HepG2 (cell line): ENCODE results near the gene DSN1. TPM values are rescaled to one million over a fixed set of nuclear protein-coding genes. Genes with fewer than 3 reads are reported as not detected.

Experiments
- DMTF1 ChIP-seq: sonication (generic); formaldehyde crosslinking; IDR thresholded peaks from 2 replicates; pipeline ENCODE4 v1.4.0; 2020; ENCODE audit warnings: mild to moderate bottlenecking, missing genetic modification reagents
- DR1 ChIP-seq: sonication (generic); formaldehyde crosslinking; IDR thresholded peaks from 2 replicates; pipeline ENCODE4 v1.8.0; 2021; ENCODE audit warnings: mild to moderate bottlenecking, missing genetic modification reagents, inconsistent platforms
- GATAD2A ChIP-seq: IDR thresholded peaks from 2 replicates; pipeline ENCODE4 v1.6.1; 2016
- GFI1 ChIP-seq: sonication (generic); formaldehyde crosslinking; IDR thresholded peaks from 2 replicates; pipeline ENCODE4 v1.5.0; 2020; ENCODE audit warnings: missing genetic modification reagents, mild to moderate bottlenecking, borderline replicate concordance
- MIER3 ChIP-seq: IDR thresholded peaks from 2 replicates; pipeline ENCODE4 v1.6.1; 2016; ENCODE audit warnings: missing compliant biosample characterization, borderline replicate concordance
- MTA1 ChIP-seq: sonication (generic); formaldehyde crosslinking; IDR thresholded peaks from 2 replicates; pipeline ENCODE4 v1.4.0; 2020; ENCODE audit warnings: missing genetic modification reagents, mild to moderate bottlenecking, borderline replicate concordance
- NBN ChIP-seq: fragments of 450-650 bp; conservative IDR thresholded peaks from 2 replicates; pipeline ENCODE4 v1.6.1; 2017
- PHF21A ChIP-seq: sonication (generic); formaldehyde crosslinking; IDR thresholded peaks from 2 replicates; pipeline ENCODE4 v1.5.0; 2020; ENCODE audit warnings: mild to moderate bottlenecking, missing genetic modification reagents
- PPARG ChIP-seq: conservative IDR thresholded peaks from 2 replicates; pipeline ENCODE4 v1.6.1; 2016; ENCODE audit warnings: missing biosample characterization, missing genetic modification reagents
- STAG1 ChIP-seq: sonication (generic); formaldehyde crosslinking; IDR thresholded peaks from 2 replicates; pipeline ENCODE4 v1.4.0; 2020; ENCODE audit warnings: missing genetic modification reagents
- TFDP1 ChIP-seq: IDR thresholded peaks from 2 replicates; pipeline ENCODE4 v1.6.1; 2016; ENCODE audit warnings: missing compliant biosample characterization, missing genetic modification reagents, borderline replicate concordance
- ZMAT3 ChIP-seq: sonication (generic); formaldehyde crosslinking; conservative IDR thresholded peaks from 2 replicates; pipeline ENCODE4 v1.7.0; 2021; ENCODE audit warnings: missing genetic modification reagents
- polyA plus RNA-seq, 8 experiments: library from polyadenylated mRNA; depleted of rRNA in 3 of 8; stranded (reverse) in 7 of 8; unstranded in 1 of 8; fragments of >200 nt; fragmentation: Illumina TruSeq in 4 of 8; extraction: Trizol in 4 of 8; gene quantifications; 2 replicates each; pipeline versions ENCODE4 v1.2.1 to v1.2.3, GENCODE V29; 2011 to 2016; ENCODE audit warnings: low read depth in 4 of 8, missing spikeins in 1 of 8, mixed read lengths in 1 of 8; ENCODE audit not compliant: insufficient read depth in 1 of 8
- total RNA-seq, 5 experiments: library from RNA; depleted of rRNA; stranded (reverse); fragments of >200 nt; fragmentation: Illumina TruSeq; extraction: Trizol; gene quantifications; 2 replicates each; pipeline ENCODE4 v1.2.3, GENCODE V29; 2016; ENCODE audit warnings: low read depth in 1 of 5
- TF ChIP-seq, protein P1 (sequence below): sonication (generic); formaldehyde crosslinking; IDR thresholded peaks from 2 replicates; pipeline ENCODE4 v1.5.0; 2020; ENCODE audit warnings: mild to moderate bottlenecking, missing genetic modification reagents, moderate library complexity

DSN1 gene
- total and polyA plus RNA-seq, 2 of the 13 experiments (the other 11 are each of a cell fraction or from before 2014, with no cell fraction given), result 18.7 to 53.7 TPM

GRCh38 chr20:36717657-36718056 is 55.9 kb downstream of the DSN1 start (continued):
- no peak for TF ChIP-seq DMTF1
- TF ChIP-seq MIER3 (CRISPR knock-in tag), result no peak
- TF ChIP-seq ZMAT3, result no peak
- TF ChIP-seq, protein P1, sequence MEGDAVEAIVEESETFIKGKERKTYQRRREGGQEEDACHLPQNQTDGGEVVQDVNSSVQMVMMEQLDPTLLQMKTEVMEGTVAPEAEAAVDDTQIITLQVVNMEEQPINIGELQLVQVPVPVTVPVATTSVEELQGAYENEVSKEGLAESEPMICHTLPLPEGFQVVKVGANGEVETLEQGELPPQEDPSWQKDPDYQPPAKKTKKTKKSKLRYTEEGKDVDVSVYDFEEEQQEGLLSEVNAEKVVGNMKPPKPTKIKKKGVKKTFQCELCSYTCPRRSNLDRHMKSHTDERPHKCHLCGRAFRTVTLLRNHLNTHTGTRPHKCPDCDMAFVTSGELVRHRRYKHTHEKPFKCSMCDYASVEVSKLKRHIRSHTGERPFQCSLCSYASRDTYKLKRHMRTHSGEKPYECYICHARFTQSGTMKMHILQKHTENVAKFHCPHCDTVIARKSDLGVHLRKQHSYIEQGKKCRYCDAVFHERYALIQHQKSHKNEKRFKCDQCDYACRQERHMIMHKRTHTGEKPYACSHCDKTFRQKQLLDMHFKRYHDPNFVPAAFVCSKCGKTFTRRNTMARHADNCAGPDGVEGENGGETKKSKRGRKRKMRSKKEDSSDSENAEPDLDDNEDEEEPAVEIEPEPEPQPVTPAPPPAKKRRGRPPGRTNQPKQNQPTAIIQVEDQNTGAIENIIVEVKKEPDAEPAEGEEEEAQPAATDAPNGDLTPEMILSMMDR (CRISPR knock-in tag), result peak; percentile 62
- TF ChIP-seq PPARG (CRISPR knock-in tag), result no peak
- no peak for TF ChIP-seq MTA1 (CRISPR knock-in tag)
- TF ChIP-seq TFDP1 (CRISPR knock-in tag), result no peak
- TF ChIP-seq NBN, result no peak
- peak; percentile 69 for TF ChIP-seq STAG1 (CRISPR knock-in tag)
- TF ChIP-seq DR1 (CRISPR knock-in tag), result no peak
- no peak for TF ChIP-seq PHF21A (CRISPR knock-in tag)
- no peak for TF ChIP-seq GATAD2A
- no peak for TF ChIP-seq GFI1 (CRISPR knock-in tag)
- TF ChIP-seq, all 625 proteins: peak for 4
